ENCODE measurements around the gene EIF2A.
"Not testable (repeated sequence)": the region's sequence is repeated elsewhere in the genome, so short reads cannot be mapped to it uniquely, and the experiment has no call there.

EIF2A gene

GRCh38 chr3:150543531-150543930, 3.1 kb upstream of the EIF2A start:
- no peak for DNase-seq (ENCODE audit: low spot score)

DNA sequence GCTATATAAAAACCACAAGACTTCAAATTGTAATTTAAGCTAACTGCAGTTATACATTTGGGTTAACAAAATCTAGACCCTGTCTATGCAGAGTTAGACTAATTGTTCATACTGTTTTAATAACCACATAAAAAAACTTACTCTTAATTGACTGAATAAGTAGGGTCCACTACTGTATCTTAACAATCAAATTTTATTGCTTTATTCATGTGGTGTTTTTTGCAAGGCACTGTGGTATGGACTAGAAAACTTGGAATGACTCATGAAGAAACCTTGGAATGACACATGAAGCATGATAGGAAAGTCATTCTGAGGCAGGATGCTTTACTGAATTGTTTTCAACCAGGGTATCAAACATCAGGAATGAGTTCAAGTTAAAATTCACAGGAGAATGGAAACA, 2.5 kb upstream of the EIF2A start:
- no peak for DNase-seq (ENCODE audit: low spot score)

GRCh38 chr3:150544726-150545125, 1.9 kb upstream of the EIF2A start:
- no peak for DNase-seq (ENCODE audit: low spot score)

DNA sequence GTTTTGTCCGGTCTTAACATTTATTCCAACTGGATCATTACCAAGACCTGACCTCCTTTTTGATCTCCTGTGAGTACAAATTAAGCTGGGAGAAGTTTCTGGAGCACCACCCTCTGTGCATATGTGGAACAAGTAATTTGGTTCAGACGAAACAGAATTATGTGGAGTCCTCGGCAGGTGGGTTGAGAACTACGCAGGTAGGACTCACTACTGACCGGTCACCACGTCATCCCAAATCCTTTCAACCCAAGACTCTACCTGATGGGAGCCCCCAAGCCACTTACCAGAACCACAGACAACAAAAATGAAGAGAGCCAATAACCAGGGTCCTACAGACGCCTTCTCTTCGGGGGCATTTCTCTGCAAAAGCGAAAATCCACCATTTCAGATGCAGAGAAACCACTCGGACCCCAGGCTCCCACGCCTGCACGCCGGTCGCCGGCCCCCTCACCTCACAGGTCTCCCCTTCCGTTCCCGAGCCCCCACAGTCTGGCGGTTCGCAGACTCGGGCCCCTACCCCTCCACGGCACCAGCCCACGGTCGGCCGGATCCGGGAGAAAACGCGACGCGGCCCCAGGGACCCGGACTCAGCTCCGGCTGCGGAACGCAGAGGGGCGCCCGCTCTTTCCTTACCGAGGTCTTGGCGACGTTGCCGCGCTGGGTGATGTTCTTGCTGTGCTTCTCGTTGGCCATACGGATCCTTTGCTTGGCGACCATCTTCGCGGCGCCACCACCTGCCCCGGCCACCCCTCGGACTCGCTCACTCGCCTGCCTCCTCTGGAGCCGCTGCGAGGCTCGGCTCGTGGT, 965 bp upstream of the EIF2A start:
- peak; percentile 21 for DNase-seq (ENCODE audit: low spot score)

- DNase-seq (ENCODE audit: low spot score) = no peak
Measured at GRCh38 chr3:150547045-150547741, 606 bp downstream of the EIF2A start.

DNA sequence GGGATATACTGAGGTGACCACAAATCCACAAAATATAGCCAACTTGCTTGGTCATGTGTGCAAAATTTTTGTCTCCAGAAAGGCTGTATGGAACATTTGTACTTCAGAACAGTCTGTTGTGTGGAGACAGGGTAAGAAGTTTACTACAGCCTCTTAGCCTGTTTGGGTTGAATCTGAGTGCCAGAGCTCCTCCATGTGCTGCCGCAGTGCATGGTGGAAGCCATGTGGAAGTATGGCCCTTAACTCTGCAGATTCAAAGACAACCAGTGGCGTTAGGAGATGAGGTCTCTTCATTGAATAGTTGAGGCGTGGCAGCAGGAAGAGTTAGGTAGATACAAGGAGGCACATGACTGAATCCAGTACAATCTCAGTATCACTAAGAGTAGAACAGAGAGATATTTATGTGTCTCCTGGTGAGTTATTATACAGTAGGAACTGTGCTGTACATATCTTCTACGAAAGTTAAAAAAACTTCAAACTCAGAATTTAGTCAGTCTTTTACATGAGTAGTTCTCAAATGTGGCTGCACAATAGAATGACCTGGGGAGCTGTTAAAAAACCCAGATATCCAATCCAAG, 9.4 kb downstream of the EIF2A start:
- no peak for DNase-seq (ENCODE audit: low spot score)

DNA sequence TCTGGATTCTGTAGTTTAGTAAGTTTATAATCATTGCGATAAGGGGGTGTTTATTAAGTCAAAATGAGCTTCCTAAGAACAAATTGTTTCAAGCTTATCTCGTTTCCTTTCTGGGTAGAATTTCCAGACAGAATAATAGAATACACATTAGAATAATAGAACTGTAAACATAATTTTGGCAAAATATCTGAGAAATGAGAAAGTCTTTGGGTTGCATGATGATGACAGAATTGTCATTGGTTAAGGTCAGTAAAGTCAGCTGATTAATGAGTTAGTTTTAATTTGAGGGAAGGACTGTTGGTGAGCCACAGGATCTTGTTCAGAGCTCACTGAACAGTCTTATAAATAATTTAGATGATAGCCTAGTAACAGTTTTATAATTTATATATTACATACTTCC, 10.2 kb downstream of the EIF2A start:
- no peak for DNase-seq (ENCODE audit: low spot score)

DNA sequence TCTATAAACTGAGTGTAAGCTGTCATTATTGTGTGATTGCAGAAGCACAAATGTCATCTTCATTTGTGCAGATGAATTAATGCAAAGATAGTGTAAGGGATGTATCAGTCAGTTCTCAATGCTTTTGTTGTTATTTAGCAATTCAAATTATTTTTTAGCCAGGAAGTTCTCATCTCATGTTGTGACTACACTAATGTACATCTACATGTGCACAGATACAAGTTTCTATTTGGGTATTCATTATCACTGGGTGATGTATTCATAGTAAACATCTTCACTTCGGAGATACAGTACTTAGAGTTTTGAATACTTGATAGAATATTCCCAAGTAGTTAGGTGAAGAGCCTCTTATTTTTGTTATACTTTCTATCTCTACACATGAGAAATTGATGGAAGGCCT, 11.1 kb downstream of the EIF2A start:
- no peak for DNase-seq (ENCODE audit: low spot score)

DNA sequence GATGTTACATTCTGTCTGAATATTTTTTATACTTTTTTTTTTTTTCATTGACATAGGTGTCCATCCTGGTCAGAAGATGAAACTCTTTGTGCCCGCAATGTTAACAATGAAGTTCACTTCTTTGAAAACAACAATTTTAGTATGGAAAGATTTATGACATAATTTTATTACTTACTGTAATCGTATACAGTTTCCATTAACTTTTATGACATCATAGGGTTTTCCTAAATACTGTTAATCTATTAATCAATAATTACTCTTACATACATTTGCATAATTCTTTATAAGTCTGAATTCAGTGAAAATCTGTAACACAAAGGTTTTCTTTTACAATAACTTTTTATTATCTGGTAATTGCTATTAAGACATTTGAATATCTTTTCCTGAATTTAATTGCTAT, 17.7 kb downstream of the EIF2A start:
- DNase-seq (ENCODE audit: low spot score) = no peak

DNA sequence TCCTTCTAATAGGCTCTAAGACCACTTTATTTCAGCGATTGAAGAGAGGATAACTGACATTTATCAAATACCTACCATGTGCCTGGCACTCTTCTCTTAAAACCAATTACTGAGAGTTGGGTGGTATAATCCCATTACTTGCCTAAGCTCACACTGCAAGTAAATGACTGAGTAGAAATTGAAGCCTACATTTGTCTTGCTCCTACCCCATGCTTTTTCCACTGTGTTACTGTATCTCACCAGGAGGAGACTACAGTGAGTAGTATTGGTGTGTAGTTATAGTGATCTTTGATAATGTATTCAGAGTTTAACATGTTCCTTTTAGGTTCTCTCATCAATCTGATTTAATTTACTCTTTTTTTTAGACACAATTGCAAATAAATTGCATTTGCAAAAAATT, 20.7 kb downstream of the EIF2A start:
- no peak for DNase-seq (ENCODE audit: low spot score)

DNA sequence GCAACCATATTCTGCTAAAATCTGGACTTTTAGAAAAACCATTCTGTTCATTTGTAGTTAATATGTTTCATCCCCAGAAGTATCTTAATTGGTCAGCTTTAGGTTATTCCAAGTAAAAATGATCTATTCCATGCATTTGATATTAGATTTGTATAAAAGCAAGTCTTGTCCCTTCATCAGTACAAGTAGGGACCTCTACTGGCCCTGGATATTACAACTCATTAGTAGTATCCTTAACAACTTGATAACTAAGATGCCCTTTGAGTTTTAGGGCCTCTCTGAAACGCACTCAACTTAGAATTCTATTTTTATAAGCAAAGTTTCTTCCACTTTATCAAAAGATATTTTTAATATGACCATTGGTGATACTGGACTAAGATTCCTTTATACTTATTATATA, 31.3 kb downstream of the EIF2A start:
- no peak for DNase-seq (ENCODE audit: low spot score)

- DNase-seq (ENCODE audit: low spot score) = no peak
Measured at GRCh38 chr3:150581174-150581573, 34.6 kb downstream of the EIF2A start.

DNA sequence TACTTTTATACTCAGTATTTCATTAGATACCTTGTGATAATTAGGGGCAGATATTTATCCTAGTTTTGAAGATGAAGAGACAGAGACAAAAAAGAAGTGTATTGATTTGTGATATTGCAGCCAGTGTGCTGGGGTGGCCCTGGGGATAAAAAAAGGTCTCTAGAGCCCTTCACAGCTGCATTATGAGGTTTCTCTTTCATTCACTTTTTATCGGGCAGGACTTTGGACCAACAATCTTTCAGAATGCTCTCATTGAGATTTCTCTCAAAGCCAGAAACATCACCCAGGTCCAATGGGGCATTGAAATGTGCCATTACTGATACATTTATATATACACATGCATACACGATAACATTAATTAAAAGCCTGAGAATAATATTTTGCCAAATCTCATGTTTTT, 36.0 kb downstream of the EIF2A start:
- no peak for DNase-seq (ENCODE audit: low spot score)

- no peak for DNase-seq (ENCODE audit: low spot score)
Measured at GRCh38 chr3:150583028-150583427, 36.4 kb downstream of the EIF2A start.

DNA sequence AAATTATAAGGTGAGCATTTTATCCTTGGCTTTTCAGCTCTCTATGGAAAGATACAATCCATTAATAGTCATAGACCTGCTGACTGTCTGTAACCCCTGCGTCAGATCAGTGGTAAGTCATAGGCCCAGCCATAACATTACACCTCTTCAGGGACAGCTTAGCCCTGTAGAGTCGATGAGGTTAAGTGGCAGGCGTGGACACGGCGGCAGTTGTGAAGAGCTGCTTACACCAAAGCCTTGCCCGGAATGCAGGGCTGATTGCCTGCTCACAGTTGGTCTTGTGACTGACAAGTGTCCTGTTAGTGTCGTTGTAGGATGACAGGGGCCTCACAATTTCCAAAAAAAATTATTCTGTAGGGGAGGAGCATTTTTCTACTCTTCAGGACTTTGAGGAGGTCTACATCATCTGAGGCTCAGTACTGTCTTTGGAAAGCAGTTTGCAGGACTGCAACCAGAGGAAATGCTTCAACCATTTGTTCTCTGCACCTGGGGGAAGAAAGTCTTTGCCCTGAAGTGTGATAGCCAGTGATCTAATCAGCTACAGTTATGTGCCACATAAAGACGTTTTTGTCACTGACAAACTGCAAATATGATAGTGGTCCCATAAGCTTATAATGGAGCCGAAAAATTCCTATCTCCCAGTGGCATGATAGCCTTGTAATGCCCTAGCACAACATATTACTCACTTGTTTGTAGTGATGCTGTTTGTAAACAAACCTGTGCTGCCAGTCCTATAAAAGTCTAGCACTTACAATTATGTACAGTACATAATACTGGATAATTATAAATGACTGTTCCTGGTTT, 41.6 kb downstream of the EIF2A start:
- DNase-seq (ENCODE audit: low spot score) = no peak

DNA sequence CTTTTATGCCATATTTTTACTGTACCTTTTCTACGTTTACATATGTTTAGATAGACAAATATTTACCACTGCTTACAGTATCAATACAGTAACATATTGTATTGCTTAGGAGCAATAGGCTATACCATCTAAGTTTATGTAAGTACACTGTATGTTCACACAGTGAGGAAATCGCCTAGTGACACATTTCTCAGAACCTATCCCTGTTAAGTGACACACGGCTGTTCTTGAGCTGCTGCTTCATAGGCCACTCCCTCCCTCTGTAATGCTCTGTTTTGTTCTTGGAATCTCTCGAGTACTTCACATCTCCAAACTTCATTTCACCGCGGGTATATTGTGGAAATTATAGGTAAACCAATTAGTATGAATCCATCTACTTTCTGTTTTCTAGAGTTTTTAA, 43.2 kb downstream of the EIF2A start:
- no peak for DNase-seq (ENCODE audit: low spot score)

DNA sequence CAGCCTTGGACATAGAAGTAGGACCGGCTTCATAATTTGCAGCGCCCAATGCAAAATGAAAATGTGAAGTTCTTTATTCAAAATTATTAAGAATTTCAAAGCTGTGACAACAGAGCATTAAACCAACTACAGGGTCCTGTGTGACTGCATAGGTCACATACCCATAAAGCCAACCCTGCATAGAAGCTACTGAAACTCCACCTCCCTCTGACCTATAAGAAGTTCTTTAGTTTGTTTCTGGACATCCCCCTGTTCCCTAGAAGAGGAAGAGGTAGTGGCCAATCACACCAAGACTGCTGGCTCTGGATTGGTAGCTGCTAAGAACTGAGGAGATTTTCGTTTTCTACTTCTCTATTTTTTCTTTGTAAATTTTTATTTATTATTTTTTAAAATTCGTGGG, 47.6 kb downstream of the EIF2A start:
- no peak for DNase-seq (ENCODE audit: low spot score)

GRCh38 chr3:150597646-150598045, 51.1 kb downstream of the EIF2A start:
- no peak for DNase-seq (ENCODE audit: low spot score)

DNA sequence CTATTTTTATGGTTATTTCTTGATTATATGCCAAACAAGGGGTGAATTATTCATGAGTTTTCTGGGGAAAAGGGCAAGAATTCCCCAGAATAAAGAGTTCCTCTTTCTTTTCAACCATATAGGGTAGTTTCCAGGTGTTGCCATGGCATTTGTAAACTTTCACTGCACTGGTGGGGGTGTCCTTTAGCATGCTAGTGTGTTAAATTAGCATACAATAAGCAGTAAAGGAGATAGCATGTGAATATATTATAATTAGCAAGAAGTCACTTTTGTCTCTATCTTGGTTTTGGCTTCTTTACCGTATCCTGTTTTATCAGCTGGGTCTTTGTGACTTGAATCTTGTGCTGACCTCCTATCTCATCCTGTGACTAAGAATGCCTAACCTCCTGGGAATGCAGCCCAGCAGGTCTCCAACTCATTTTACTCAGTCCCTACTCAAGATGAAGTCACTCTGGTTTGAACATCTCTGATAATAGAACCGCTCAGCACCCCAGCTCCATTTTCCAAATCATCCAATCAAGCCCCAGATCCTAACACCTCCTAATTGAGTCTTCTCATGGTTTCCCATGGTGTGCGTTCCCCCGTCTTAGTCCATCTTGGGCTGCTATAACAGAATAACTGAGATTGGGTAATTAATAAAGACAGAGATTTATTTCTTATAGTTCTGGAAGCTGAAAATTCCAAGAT, 53.2 kb downstream of the EIF2A start:
- no peak for DNase-seq (ENCODE audit: low spot score)

DNA sequence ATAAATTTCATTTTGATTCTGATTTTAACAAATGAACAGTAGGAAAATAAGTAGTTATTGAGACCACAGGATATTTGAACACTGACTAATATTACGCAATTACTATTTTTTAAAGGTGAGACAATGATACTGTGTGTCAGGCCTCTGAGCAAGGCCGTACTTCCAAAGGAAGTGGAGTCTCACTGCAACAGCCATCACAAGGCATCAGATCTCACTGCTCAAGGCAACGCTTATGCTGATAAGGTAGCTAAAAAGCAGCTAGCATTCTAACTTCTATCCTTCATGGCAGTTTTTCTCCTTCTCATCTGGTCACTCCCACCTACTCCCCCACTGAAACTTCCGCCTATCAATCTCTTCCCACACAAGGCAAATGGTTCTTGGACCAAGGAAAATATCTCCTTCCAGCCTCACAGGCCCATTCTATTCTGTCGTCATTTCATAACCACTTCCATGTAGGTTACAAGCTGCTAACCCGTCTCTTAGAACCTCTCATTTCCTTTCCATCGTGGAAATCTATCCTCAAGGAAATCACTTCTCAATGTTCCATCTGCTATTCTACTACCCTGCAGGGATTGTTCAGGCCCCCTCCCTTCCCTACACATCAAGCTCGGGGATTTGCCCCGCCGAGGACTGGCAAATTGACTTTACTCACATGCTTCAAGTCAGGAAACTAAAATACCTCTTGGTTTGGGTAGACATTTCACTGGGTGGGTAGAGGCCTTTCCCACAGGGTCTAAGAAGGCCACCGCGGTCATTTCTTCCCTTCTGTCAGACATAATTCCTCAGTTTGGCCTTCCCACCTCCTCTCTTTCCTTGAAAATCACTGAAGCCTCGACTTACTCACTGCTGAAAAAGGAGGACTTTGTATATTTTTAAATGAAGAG, 54.3 kb downstream of the EIF2A start:
- DNase-seq (ENCODE audit: low spot score) = not testable (repeated sequence)

Data from globus pallidus (tissue), 1 donor.